H9 (cell line): Measurements from ENCODE around the gene HERC4. TPM values are rescaled to one million over a fixed set of nuclear protein-coding genes. Genes with fewer than 3 reads are reported as not detected.

Experiments used
- DNase-seq: peaks from one replicate; pipeline ENCODE4 v3.0.0-alpha.2; 2017
- H2AFZ ChIP-seq: one replicate; pipeline ENCODE4 v1.6.1; 2013; ENCODE audit warnings: mild to moderate bottlenecking, low read length, control low read depth, moderate library complexity
- H2AK5ac ChIP-seq: 2 replicates; pipeline ENCODE4 v1.6.1; 2013; ENCODE audit warnings: low read length, control low read depth, mixed read lengths; ENCODE audit not compliant: insufficient read length
- H2BK120ac ChIP-seq: one replicate; pipeline ENCODE4 v1.6.1; 2013; ENCODE audit warnings: low read depth, mild to moderate bottlenecking, low read length, control low read depth, inconsistent platforms; ENCODE audit not compliant: poor library complexity, severe bottlenecking
- H2BK12ac ChIP-seq: 2 replicates; pipeline ENCODE4 v1.6.1; 2013; ENCODE audit warnings: low read length, control low read depth, mixed read lengths, low read depth; ENCODE audit not compliant: insufficient read length
- H2BK15ac ChIP-seq: 2 replicates; pipeline ENCODE4 v1.6.1; 2013; ENCODE audit warnings: low read depth, low read length, control low read depth
- H2BK20ac ChIP-seq: one replicate; pipeline ENCODE4 v1.6.1; 2013; ENCODE audit warnings: low read depth, mild to moderate bottlenecking, low read length, control low read depth, inconsistent platforms; ENCODE audit not compliant: poor library complexity, severe bottlenecking
- H2BK5ac ChIP-seq: 2 replicates; pipeline ENCODE4 v1.6.1; 2013; ENCODE audit warnings: low read length, control low read depth, mixed read lengths; ENCODE audit not compliant: insufficient read length
- H3K14ac ChIP-seq: 2 replicates; pipeline ENCODE4 v1.6.1; 2013; ENCODE audit warnings: low read length, control low read depth; ENCODE audit not compliant: insufficient read depth
- H3K18ac ChIP-seq: 2 replicates; pipeline ENCODE4 v1.6.1; 2013; ENCODE audit warnings: low read depth, mild to moderate bottlenecking, mixed read lengths, low read length, control low read depth; ENCODE audit not compliant: insufficient read length
- H3K23ac ChIP-seq: 2 replicates; pipeline ENCODE4 v1.6.1; 2013; ENCODE audit warnings: low read length, control low read depth, mixed read lengths, low read depth; ENCODE audit not compliant: insufficient read length
- H3K23me2 ChIP-seq: 2 replicates; pipeline ENCODE4 v1.6.1; 2013; ENCODE audit warnings: low read depth, mild to moderate bottlenecking, mixed read lengths, low read length, control low read depth; ENCODE audit not compliant: insufficient read length, poor library complexity, severe bottlenecking
- H3K27ac ChIP-seq: 2 replicates; pipeline ENCODE4 v1.5.1; 2013; ENCODE audit warnings: low read length, control low read depth, mixed read lengths, low read depth; ENCODE audit not compliant: insufficient read length
- H3K27me3 ChIP-seq: 2 replicates; pipeline ENCODE4 v1.6.1; 2013; ENCODE audit warnings: low read length, control low read depth, inconsistent platforms; ENCODE audit not compliant: insufficient read depth
- H3K4ac ChIP-seq: 2 replicates; pipeline ENCODE4 v1.6.1; 2013; ENCODE audit warnings: low read depth, mild to moderate bottlenecking, control low read depth, inconsistent platforms, low read length, moderate library complexity
- H3K4me1 ChIP-seq: 2 replicates; pipeline ENCODE4 v1.6.1; 2013; ENCODE audit warnings: low read length, control low read depth, inconsistent platforms; ENCODE audit not compliant: insufficient read depth
- H3K4me2 ChIP-seq: 2 replicates; pipeline ENCODE4 v1.6.1; 2013; ENCODE audit warnings: low read length, control low read depth, mixed read lengths; ENCODE audit not compliant: insufficient read length, insufficient read depth
- H3K56ac ChIP-seq: 2 replicates; pipeline ENCODE4 v1.6.1; 2013; ENCODE audit warnings: low read depth, mild to moderate bottlenecking, mixed read lengths, low read length, control low read depth; ENCODE audit not compliant: insufficient read length
- H3K79me1 ChIP-seq: 2 replicates; pipeline ENCODE4 v1.6.1; 2013; ENCODE audit warnings: low read depth, mild to moderate bottlenecking, moderate library complexity, low read length, control low read depth, inconsistent platforms; ENCODE audit not compliant: insufficient read depth, poor library complexity, severe bottlenecking
- H3K79me2 ChIP-seq: 2 replicates; pipeline ENCODE4 v1.6.1; 2013; ENCODE audit warnings: low read length, control low read depth, inconsistent platforms; ENCODE audit not compliant: insufficient read depth
- H3K9ac ChIP-seq: 2 replicates; pipeline ENCODE4 v1.6.1; 2013; ENCODE audit warnings: low read length, control low read depth, mixed read lengths; ENCODE audit not compliant: insufficient read length; ENCODE audit errors: extremely low read depth
- H3K9me3 ChIP-seq: one replicate; pipeline ENCODE4 v1.6.1; 2013; ENCODE audit warnings: low read depth, low read length, inconsistent platforms; ENCODE audit not compliant: control insufficient read depth
- H3T11ph ChIP-seq: one replicate; pipeline ENCODE4 v1.6.1; 2013; ENCODE audit warnings: mild to moderate bottlenecking, low read length, control low read depth, inconsistent platforms
- H4K20me1 ChIP-seq: one replicate; pipeline ENCODE4 v1.6.1; 2013; ENCODE audit not compliant: control insufficient read depth, insufficient read length, insufficient read depth
- H4K5ac ChIP-seq: 2 replicates; pipeline ENCODE4 v1.6.1; 2013; ENCODE audit warnings: low read depth, mild to moderate bottlenecking, mixed read lengths, low read length, control low read depth; ENCODE audit not compliant: insufficient read length
- H4K8ac ChIP-seq: replicated peaks from 2 replicates; pipeline ENCODE4 v1.6.1; 2013; ENCODE audit warnings: low read length, control low read depth, mixed read lengths, low read depth; ENCODE audit not compliant: insufficient read length
- H4K91ac ChIP-seq: 2 replicates; pipeline ENCODE4 v1.6.1; 2013; ENCODE audit warnings: low read depth, mild to moderate bottlenecking, moderate library complexity, mixed read lengths, low read length, control low read depth; ENCODE audit not compliant: insufficient read length
- H3K27ac Mint-ChIP-seq, 3 experiments: 2 replicates in 2 of 3; 3 replicates in 1 of 3; pipeline ENCODE4 v1.8.0; 2020 to 2021; ENCODE audit warnings: mixed read lengths in 3 of 3, mild to moderate bottlenecking in 1 of 3, moderate library complexity in 1 of 3
- H3K27me3 Mint-ChIP-seq: 2 replicates; pipeline ENCODE4 v1.8.0; 2021; ENCODE audit warnings: low read depth, mild to moderate bottlenecking, moderate library complexity, mixed read lengths
- H3K36me3 Mint-ChIP-seq, 3 experiments: 2 replicates in 2 of 3; 3 replicates in 1 of 3; pipeline ENCODE4 v1.8.0; 2020 to 2021; ENCODE audit warnings: low read depth in 3 of 3, mixed read lengths in 3 of 3; ENCODE audit not compliant: insufficient read depth in 1 of 3
- H3K4me1 Mint-ChIP-seq, 2 experiments: 2 replicates each; pipeline ENCODE4 v1.8.0; 2020; ENCODE audit warnings: mixed read lengths in 2 of 2
- H3K4me3 Mint-ChIP-seq, 2 experiments: 2 replicates in 1 of 2; 3 replicates in 1 of 2; pipeline ENCODE4 v1.8.0; 2020 to 2021; ENCODE audit warnings: mild to moderate bottlenecking in 2 of 2, mixed read lengths in 2 of 2, moderate library complexity in 1 of 2
- H3K9me3 Mint-ChIP-seq, 2 experiments: 2 replicates in 1 of 2; 3 replicates in 1 of 2; pipeline ENCODE4 v1.8.0; 2020; ENCODE audit warnings: mild to moderate bottlenecking in 2 of 2, mixed read lengths in 2 of 2, moderate library complexity in 1 of 2
- CTCF ChIP-seq: fragments of 200-600 bp; sonication (generic); conservative IDR thresholded peaks from 3 replicates; pipeline ENCODE4 v1.8.0; 2021; ENCODE audit warnings: antibody characterized with exemption, mild to moderate bottlenecking
- WGBS: extraction: QIAGEN DNeasy Blood & Tissue Kit; methylation state at CpG from one replicate; pipeline ENCODE4 v1.1.7; 2013; ENCODE audit warnings: missing lambda C conversion rate, low lambda C conversion rate, mixed read lengths; ENCODE audit not compliant: insufficient read length; ENCODE audit errors: extremely low coverage; 5-methylcytosine and 5-hydroxymethylcytosine counted together
- total RNA-seq: library from RNA; stranded (reverse); gene quantifications from 2 replicates; pipeline ENCODE4 v1.2.1, GENCODE V29; 2021

The HERC4 gene
- total RNA-seq, 1 experiment from 2014 or later = 24.5 TPM

GRCh38 chr10:68095153-68095552, 20.1 kb upstream of the HERC4 start:
- H3K4me3 Mint-ChIP-seq = no peak overlapping the region
- H3K79me1 ChIP-seq = no peaks in the 10 kb centered on the region
- no peak overlapping the region for H3K14ac ChIP-seq
- no peaks in the 10 kb centered on the region for H3K27me3 ChIP-seq
- H3K9me3 Mint-ChIP-seq = no peaks in the 10 kb centered on the region
- peak overlapping the region in 1 of 3 experiments; percentile 0; a peak in 1 of 7 replicates for H3K27ac Mint-ChIP-seq
- WGBS = no CpG with 5 or more reads among the region's 2 CpGs
- DNase-seq = no peak
- H3K79me2 ChIP-seq = no peaks in the 10 kb centered on the region
- H3K9ac ChIP-seq = no peak overlapping the region
- no peak overlapping the region for H3K27ac ChIP-seq
- H4K91ac ChIP-seq = no peak overlapping the region
- no peaks in the 10 kb centered on the region for H4K20me1 ChIP-seq
- H4K8ac ChIP-seq = no peak overlapping the region
- no peak overlapping the region for H3K23ac ChIP-seq
- peaks cover 4 to 11% of the 10 kb centered on the region in 2 experiments; a peak in 2 of 4 replicates for H3K4me1 Mint-ChIP-seq
- no peak overlapping the region for H3K4ac ChIP-seq
- peaks cover 0 to 4% (median 0%) of the 10 kb centered on the region in 3 experiments; a peak in 1 of 7 replicates for H3K36me3 Mint-ChIP-seq
- H2AFZ ChIP-seq = no peak overlapping the region
- H3K23me2 ChIP-seq = no peaks in the 10 kb centered on the region
- no peak overlapping the region for H2BK120ac ChIP-seq
- no peaks in the 10 kb centered on the region for H3K9me3 ChIP-seq
- no peak overlapping the region for H2BK5ac ChIP-seq
- no peak overlapping the region for H3K18ac ChIP-seq
- no peak overlapping the region for H2BK15ac ChIP-seq
- no peaks in the 10 kb centered on the region for H3K27me3 Mint-ChIP-seq
- H2BK12ac ChIP-seq = no peak overlapping the region
- no peaks in the 10 kb centered on the region; the same call in 1 of the 2 replicates for H3K4me1 ChIP-seq
- H4K5ac ChIP-seq = no peak overlapping the region
- TF ChIP-seq CTCF = no peak
- H2AK5ac ChIP-seq = no peak overlapping the region
- H3K56ac ChIP-seq = no peak overlapping the region
- H3K4me2 ChIP-seq = no peak overlapping the region
- no peak overlapping the region for H2BK20ac ChIP-seq
- no peak overlapping the region for H3T11ph ChIP-seq
